HG02970 (cell line): ENCODE results near the gene PABPC1L.

Experiments
- ATAC-seq: cut with Tn5 transposase; IDR thresholded peaks from one replicate; pipeline ENCODE4 v1.9.1; 2021; ENCODE audit warnings: mild to moderate bottlenecking, moderate library complexity, moderate number of reproducible peaks; ENCODE audit not compliant: unreplicated experiment, low FRiP score

The PABPC1L gene

GRCh38 chr20:44900231-44900854 is 9.5 kb upstream of the PABPC1L start:
- ATAC-seq, result no peak

- no peak for ATAC-seq
These were observed 7.9 kb upstream of the PABPC1L start for GRCh38 chr20:44901974-44902373.

DNA sequence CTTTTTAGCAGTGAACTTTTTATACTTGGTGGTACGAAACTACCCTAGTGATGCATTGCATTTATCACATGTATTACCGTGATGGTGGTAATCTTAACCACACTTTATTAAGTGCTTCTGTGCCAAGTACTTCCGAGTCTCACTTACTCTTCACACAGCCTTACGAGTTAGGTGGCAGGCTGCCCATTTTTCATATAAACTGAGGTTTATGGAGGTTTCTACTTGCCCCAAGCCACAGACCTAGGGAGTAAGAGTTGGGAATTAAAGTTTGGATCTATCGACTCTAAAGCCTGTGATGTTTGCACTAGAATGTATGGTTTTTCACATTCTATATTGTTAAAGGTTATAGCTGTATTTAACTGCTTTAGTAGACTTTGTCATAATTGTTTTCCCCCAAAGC is 5.5 kb upstream of the PABPC1L start:
- ATAC-seq, result no peak

DNA sequence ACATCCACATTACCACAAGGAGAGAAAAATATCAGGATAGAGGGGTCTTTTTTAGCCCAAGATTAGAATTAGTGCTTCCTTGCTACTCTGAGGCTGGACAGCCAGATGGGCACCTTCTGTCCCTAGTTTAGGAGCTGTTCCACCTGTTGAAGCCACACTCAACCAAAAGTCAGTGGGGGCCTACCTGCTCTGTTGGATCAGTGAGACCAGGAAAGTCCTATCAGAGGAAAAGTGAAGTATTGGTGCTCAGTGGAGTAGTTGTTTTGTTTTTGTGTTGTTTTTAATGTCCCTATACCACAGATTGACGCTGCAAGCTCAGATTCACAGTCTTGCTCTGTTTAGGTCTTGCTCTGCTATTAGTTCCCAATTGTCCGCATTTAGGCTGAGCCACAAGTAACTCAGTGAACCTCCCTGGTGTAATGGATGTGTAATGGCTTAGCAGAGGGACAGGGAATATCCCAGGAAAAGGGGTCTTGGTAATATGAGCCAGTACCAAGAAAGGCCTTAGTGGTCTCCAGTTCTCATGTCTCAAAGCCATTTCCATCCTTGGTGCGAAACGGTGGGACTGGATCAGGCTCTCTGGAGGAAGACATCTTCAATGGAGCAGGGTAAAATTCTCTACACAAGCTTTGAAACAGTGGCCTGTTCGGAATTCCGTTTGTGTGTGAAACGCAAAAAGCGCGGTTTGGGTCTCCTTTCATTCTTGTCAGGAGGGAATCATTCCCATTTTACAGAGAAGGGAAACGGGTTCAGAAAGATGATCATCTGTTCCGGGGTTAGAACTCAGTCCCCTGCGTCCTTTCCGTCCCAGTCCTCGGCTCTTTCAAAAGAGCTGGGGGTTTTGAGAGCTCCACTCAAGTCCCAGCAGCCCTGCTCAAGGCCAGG is 631 bp upstream of the PABPC1L start:
- ATAC-seq, result no peak

- ATAC-seq, result no peak
These were observed 916 bp downstream of the PABPC1L start for GRCh38 chr20:44910690-44911262.

DNA sequence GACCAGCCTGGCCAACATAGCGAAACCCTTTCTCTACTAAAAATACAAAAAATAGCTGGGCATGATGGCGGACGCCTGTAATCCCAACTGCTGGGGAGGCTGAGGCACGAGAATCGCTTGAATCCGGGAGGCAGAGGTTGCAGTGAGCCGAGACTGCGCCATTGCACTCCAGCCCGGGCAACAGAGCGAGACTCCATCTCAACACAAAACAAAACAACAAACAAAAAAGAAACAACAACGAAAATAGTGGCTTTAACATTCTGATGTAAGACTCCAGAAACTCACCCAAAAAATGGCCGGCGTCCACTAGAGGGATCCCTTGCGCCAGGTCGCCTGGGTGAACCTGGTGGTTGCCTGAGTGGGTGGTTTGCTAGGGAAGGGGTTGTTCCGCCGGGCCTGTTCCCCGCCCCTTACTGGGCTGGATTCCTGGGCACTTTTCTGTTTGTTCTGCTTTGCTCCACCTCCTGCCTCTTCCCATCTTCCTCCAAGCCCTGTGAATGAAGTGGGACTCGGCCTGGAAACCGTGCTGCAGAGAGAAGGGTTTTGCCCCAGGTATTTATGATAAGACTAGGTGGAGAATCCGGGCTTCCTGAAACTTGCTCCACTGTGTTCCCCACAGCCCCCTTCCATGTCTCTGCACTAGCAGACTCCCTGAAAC is 1.5 kb downstream of the PABPC1L start:
- ATAC-seq, result no peak

GRCh38 chr20:44912189-44912588 is 2.3 kb downstream of the PABPC1L start:
- ATAC-seq, result no peak

- no peak for ATAC-seq
These were observed 5.1 kb downstream of the PABPC1L start for GRCh38 chr20:44914924-44915323.

DNA sequence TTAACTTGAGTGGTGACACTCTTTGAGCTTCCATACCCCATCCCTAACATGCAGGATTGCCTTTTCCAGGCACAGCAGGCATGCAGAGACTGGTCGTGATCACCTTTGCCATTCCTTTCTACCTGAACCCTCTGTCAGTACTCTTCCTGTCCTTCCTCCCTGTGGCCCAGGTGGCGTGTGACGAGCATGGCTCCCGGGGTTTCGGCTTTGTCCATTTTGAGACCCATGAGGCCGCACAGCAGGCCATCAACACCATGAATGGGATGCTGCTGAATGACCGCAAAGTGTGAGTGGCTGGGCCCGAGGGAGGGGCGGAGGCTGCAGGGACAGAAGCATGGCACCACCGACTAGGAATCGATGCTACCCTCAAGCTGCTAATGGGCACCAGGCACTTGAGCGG is 6.7 kb downstream of the PABPC1L start:
- ATAC-seq, result no peak

GRCh38 chr20:44917399-44917798 is 7.5 kb downstream of the PABPC1L start:
- no peak for ATAC-seq

DNA sequence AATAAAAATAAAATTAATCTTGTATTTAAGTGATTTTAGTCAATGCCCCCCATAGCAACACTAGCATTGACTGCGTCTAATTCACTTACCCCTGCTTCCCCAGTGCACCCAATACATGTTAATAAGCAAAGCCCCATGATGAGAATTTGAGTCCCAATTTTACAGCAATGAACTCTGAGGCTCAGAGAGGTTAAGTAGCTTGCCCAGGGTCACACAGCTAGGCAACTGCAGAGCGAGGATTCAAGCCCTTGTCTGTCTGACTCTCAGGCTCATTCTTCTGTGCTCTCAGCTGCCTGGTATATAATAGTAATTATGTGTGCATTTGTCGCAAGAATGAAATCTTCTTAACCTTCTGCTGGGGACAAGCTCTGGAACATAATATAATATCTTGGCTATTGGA is 8.5 kb downstream of the PABPC1L start:
- ATAC-seq, result no peak

DNA sequence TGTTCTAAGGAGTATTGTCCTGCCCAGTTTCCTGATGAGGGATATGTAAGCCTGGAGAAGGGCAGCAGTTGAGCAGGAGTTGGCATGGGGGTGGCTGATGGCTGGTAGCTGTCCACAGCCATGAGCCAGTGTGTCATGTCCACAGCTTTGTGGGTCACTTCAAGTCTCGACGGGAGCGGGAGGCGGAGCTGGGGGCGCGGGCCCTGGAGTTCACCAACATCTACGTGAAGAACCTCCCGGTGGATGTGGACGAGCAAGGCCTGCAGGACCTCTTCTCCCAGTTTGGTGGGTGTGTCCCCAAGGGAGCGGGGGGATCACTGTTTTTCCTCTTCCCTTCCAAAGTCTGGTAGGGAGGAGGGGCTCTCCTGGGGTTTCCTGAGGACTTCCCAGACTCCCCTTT is 8.9 kb downstream of the PABPC1L start:
- no peak for ATAC-seq

DNA sequence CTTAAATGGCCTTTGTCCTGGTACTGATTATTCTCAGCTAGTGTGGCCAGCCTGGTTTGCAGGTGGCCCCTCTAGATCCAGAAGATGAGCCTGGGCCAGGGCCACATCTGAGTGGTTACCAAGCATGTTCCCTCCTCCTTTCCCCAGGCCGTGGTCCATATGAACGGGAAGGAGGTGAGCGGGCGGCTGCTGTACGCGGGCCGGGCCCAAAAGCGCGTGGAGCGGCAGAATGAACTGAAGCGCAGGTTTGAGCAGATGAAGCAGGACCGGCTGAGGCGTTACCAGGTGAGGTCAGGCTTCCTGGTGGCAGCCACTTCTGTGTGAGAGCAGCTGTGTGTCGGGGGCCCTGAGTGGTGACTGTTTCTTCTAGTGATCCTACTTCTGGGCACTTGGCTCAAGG is 11.6 kb downstream of the PABPC1L start:
- no peak for ATAC-seq

GRCh38 chr20:44924541-44924940 is 14.7 kb downstream of the PABPC1L start:
- ATAC-seq, result no peak

- ATAC-seq, result no peak
These were observed 18.7 kb downstream of the PABPC1L start for GRCh38 chr20:44928595-44928994.

DNA sequence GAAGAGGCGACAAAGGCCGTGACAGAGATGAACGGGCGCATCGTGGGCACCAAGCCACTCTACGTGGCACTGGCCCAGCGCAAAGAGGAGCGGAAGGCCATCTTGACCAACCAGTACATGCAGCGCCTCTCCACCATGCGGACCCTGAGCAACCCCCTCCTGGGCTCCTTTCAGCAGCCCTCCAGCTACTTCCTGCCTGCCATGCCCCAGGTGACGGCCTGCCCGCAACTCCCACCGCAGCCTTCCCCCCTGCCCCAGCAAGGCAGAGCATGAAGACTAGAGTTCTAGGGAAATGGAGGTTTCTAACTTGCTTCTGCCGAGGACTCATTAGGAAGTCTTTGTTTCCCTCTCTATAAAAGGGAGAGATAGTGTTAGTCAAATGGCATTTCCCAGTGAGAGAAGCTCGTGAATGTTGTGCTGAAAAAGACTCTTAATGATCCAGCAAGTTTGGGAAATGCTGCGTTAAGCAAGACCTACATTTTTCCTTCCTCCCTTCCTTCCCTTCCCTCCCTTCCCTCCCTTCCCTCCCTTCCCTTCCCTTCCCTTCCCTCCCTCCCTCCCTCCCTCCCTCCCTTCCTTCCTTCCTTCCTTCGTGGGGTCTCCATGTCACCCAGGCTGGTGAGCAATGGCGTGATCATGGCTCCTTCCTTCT is 20.8 kb downstream of the PABPC1L start:
- ATAC-seq, result no peak

GRCh38 chr20:44931911-44932310 is 22.1 kb downstream of the PABPC1L start:
- no peak for ATAC-seq

DNA sequence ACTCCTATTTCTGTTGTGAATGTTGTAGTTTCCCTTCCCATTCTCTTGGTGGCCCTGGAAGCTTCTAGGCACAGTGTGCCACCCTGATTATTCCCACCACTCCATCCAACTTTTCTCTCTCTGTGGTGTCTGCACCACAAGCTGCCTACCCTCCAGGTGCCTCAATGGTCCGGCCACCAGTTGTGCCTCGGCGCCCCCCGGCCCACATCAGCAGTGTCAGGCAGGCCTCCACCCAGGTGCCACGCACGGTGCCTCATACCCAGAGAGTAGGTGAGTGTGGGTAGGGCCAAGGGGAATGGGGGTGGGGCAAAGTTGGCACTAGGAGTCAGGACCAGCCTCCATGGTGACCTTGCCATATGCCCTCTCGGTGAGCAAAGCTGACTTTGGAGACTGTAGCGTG is 23.1 kb downstream of the PABPC1L start:
- ATAC-seq, result no peak

GRCh38 chr20:44936510-44936909 is 26.6 kb downstream of the PABPC1L start:
- ATAC-seq, result no peak

DNA sequence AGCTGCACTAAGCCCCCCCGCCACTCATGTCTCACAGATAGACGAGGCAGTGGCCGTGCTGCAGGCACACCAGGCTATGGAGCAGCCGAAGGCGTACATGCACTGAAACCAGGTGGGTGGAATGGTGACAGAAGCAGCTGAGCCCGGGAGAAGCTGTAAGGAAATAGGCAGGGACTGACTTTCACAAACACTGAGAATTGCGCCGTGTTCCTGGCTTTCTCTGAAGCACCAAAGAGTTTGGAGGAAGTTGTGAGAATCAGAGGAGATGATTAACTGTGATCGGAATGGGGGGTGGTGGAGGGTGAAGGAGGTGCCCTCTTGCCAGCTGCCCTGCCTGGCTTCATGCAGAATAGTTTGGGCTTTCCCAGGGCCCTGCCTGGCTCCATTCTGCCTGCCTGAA is 28.8 kb downstream of the PABPC1L start:
- no peak for ATAC-seq
